ENCODE data around the gene ZNF24. TPM values are rescaled to one million over a fixed set of nuclear protein-coding genes. Genes with fewer than 3 reads are reported as not detected.

The ZNF24 gene
- total RNA-seq, result 115 TPM

- peak; percentile 91 for DNase-seq
Observed at GRCh38 chr18:35343936-35344735, at the start of gene ZNF24. ZNF24 (minus strand) TSS chr18:35344420; CDS start chr18:35340650, 3,770 bp downstream.

- DNase-seq, result no peak
Observed at GRCh38 chr18:35393716-35394115, 49.5 kb upstream of the ZNF24 start.

- DNase-seq, result no peak
Observed at GRCh38 chr18:35392375-35392774, 48.2 kb upstream of the ZNF24 start.

GRCh38 chr18:35390951-35391700 lies 46.9 kb upstream of the ZNF24 start:
- DNase-seq, result no peak

- DNase-seq, result peak; percentile 8
Observed at GRCh38 chr18:35389095-35389618, 44.9 kb upstream of the ZNF24 start.

- DNase-seq, result no peak
Observed at GRCh38 chr18:35387152-35387571, 42.9 kb upstream of the ZNF24 start.

GRCh38 chr18:35386600-35387100 lies 42.4 kb upstream of the ZNF24 start:
- DNase-seq, result peak; percentile 6

GRCh38 chr18:35383136-35383535 lies 38.9 kb upstream of the ZNF24 start:
- DNase-seq, result no peak

GRCh38 chr18:35379421-35379820 lies 35.2 kb upstream of the ZNF24 start:
- DNase-seq, result no peak

- DNase-seq, result no peak
Observed at GRCh38 chr18:35378574-35378896, 34.3 kb upstream of the ZNF24 start.

GRCh38 chr18:35377875-35378573 lies 33.8 kb upstream of the ZNF24 start:
- DNase-seq, result no peak

GRCh38 chr18:35376742-35377695 lies 32.8 kb upstream of the ZNF24 start, which contains the start of gene ZNF396:
ZNF396 (minus strand) TSS chr18:35377337; CDS start chr18:35374292, 3,045 bp downstream.
- DNase-seq, result peak; percentile 55

- DNase-seq, result no peak
Observed at GRCh38 chr18:35376393-35376741, 32.1 kb upstream of the ZNF24 start.

- no peak for DNase-seq
Observed at GRCh38 chr18:35374708-35375107, 30.5 kb upstream of the ZNF24 start.

GRCh38 chr18:35371412-35372195 lies 27.4 kb upstream of the ZNF24 start:
- DNase-seq, result no peak

GRCh38 chr18:35369126-35369525 lies 24.9 kb upstream of the ZNF24 start:
- DNase-seq, result no peak

- DNase-seq, result no peak
Observed at GRCh38 chr18:35368595-35368994, 24.4 kb upstream of the ZNF24 start.

- DNase-seq, result no peak
Observed at GRCh38 chr18:35362531-35362930, 18.3 kb upstream of the ZNF24 start.

GRCh38 chr18:35361570-35362321 lies 17.5 kb upstream of the ZNF24 start:
- no peak for DNase-seq

GRCh38 chr18:35355140-35355618 lies 11.0 kb upstream of the ZNF24 start:
- peak; percentile 63 for DNase-seq
